NK-92 (cell line): ENCODE data around the gene TARM1.

Experiments used
- DNase-seq: peaks from one replicate; lab custom pipeline; 2025; ENCODE audit not compliant: unreplicated experiment; lab: John Stamatoyannopoulos, UW

TARM1 gene

DNA sequence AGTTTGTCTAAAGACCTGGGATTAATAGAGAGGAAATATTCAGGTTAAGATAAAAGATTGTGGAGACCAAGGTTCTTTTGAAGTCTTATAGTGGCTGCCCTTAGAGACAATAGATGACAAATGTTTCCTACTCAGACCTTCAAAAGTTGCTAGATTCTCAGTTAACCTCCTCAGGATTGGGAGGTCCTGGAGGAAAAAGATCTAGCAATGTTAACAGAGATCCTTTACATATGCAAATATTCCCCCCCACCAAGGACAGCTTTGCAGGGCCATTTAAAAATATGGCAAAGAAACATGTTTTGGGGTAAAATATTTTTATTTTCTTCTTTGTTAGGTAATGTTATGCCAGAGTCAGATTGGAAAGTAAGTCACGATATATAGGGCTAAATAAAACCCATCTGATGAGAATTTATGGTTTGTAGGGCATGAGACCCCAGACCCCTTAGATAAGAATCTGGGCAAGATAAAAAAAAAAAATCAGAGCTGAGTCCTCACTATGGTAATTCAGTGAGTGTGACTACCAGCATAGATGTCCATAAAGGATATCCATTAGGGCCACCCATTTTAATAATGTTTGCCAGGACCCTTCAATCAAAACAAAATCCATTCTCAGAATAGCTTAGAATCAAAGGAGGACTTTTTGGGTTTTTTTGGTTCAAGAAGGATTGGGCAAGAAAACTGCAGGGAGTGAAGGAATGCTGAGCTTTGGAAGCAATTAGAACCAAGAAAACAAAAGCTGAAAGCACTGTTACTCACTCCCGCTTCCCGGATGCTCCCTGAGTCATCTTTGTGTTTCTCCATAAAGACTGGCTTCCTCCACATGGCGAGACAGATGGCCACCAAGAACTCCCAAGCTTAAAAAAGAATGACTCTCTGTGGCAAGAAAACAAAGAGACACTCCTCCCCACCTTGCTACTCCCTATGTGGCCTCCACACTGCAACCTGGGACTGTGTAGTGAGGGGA, 45.7 kb downstream of the TARM1 start:
- no peak for DNase-seq

DNA sequence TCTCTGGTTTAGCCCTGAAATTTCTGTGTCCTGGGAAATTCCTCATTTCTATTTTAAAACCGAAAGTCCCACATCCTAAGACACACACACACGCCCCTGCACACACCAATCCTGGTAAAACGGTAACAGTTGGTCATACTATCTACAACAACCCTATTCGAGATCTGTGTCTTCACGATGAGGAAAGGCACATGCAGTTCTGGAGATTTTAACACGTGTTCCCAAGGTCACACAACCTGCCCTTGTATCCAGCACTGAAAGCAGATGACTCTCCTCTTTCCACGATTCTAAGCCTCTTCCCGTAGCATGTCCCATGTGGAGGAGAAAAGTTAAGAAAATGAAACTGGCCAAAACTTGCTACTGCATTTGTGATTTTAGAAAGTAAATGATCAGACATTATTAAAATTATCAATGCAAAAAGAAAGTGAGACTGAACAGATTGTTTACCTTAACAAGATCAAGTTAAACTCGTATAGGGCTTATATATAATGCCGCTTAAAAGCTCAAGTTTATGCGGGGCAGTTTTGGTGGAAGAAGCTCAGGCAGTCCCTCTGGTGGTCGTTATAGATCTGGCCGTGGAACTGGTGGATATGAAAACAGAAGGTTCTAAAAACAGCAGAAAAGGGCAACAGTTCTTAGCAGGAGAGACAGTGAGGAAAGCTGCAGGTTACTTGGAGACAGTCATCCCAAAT, 50.1 kb downstream of the TARM1 start:
- no peak for DNase-seq

DNA sequence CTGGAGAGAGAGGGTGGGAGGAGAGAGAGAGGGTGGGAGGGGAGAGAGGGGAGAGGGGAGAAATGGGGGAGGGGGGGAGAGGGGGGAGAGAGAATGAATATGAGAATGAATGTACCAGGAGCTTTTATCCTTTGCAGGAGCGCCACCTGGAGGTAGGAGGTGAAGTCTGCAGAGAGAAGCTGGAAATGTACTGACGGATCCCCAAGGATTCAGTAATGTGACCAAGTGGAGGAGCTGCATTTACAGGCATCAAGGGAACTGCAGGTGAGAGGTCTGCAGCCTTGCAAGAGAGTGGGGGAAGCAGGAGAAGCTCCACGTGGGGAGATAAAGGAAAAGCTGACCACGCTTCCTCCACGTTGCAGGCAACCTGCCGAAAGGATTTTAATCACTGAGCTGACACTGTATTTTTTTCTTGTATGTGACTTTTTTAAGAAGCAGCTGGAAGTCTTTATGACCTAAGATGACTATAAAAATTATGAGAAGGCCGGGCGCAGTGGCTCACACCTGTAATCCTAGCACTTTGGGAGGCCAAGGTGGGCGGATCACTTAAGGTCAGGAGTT, 51.2 kb downstream of the TARM1 start:
- DNase-seq = no peak

DNA sequence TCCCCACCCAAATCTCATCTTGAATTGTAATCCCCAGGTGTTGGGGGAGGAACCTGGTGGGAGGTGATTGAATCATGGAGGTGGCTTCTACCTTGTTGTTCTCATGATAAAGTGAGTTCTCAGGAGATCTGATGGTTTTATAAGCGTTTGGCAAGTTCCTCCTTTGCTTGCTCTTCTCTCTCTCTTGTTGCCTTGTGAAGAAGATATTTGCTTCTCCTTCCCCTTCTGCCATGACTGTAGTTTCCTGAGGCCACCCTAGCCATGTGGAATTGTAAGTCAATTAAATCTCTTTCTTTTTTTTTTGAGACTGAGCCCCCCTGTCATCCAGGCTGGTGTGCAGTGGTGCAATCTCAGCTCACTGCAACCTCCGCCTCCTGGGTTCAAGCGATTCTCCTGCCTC, 51.9 kb downstream of the TARM1 start:
- DNase-seq = no peak

DNA sequence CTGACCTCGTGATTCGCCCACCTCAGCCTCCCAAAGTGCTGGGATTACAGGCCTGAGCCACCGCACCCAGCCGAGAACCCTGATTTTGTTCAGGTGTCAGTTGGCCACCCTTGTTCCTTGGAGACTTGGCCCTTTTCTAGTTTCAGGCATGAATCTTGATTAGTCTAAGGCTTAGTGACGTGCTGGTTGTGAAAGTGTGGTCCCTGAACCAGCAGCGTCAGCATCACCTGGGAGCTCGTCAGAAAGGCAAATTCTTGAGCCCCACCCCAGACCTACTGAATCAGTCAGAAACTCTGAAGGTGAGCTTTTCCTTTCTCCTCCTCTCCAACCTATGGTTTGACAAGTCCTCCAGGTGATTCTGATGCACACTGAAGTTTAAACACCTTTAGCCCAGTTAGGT, 54.5 kb downstream of the TARM1 start:
- no peak for DNase-seq

DNA sequence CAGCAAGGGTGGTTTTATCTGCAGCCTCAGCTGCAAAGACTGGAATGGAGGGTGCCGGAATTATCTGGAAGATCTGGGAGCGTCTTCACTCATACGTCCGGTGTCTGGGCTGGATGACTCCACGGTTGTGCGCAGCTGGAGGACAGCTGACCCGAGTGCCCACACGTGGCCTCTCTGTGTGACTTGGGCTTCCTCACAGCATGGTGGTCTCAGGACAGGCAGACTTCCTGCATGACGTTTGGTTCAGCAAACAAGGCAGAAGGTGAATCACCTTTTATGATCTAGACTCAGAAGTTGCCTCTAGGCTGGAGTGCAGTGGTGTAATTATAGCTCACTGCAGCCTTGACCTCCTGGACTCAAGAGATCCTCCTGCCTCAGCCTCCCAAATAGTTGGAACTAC, 56.5 kb downstream of the TARM1 start:
- no peak for DNase-seq

DNA sequence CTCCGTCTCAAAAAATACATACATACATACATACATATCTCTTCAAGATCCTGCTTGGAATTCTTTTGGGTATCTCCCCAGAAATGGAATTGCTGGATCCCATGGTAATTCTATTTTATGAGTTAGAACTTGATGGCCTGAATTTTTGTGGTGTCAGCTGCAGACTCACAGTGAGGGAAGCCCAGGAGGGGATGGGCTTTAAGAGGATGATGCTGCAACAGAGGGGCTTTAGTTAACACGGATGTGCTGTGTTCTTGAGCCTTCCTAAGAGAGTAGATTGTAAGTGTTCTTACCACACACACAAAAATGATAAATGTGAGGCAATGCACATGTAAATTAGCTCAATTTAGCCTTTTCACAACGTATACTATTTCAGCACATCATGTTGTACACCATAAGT, 58.0 kb downstream of the TARM1 start:
- DNase-seq = no peak

DNA sequence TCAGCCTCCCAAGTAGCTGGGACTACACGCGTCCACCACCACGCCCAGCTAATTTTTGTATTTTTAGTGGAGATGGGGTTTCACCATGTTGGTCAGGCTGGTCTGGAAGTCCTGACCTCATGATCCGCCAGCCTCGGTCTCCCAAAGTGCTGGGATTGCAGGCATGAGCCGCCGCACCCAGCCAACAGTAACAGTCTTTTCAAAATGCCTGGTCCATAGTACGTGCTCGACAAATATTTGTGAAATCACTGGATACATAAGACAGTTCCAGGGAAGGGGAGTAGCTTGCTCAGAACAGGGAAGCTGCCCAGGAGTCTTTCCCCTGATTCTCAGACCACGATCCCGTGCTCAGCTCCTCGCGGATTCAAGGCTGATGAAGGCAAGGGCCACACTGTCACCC, 59.2 kb downstream of the TARM1 start:
- no peak for DNase-seq

DNA sequence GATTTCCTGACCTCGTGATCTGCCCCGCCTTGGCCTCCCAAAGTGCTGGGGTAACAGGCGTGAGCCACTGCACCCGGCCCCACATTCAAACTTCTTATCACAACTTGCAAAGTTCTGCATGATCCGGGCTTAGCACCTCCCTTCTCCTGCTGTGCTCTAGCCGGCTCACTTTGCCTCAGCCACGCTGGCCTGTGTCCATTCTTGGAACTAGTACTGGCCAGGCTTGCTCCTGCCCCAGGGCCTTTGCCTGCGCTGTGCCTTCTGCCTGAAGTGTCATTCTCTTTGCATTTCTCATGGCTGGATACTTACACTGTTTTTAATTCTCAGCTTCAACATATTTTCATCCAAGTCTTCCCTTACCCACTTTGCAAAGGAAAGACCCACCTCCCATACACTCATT, 59.8 kb downstream of the TARM1 start:
- no peak for DNase-seq
